PC-3 (cell line): Measurements from ENCODE around the gene CLDN12. TPM values are rescaled to one million over a fixed set of nuclear protein-coding genes. Genes with fewer than 3 reads are reported as not detected.

ENCODE experiments used
- ATAC-seq: fragments of 200-7000 bp; cut with Tn5 transposase; 2 replicates; pipeline ENCODE4 v1.9.1; 2020; ENCODE audit warnings: mild to moderate bottlenecking, moderate library complexity
- BruUV-seq: library from RNA; stranded (reverse); fragments of 400-500 nt; replicated peaks from 2 replicates; lab custom pipeline; 2021; lab: Mats Ljungman, UMichigan
- CTCF ChIA-PET: fragments of 300-600 bp; sonication (Branson Sonifier 250); formaldehyde crosslinking; loops from one replicate; lab custom pipeline; 2022; ENCODE audit warnings: antibody characterized with exemption; lab: Charles Lee
- POLR2A ChIA-PET: fragments of 300-600 bp; sonication (Branson Sonifier 250); formaldehyde crosslinking; loops from one replicate; lab custom pipeline; 2022; ENCODE audit warnings: antibody characterized with exemption; ENCODE audit not compliant: unreplicated experiment; lab: Charles Lee
- DNase-seq: peaks from one replicate; pipeline ENCODE4 v3.0.0-alpha.2; 2015
- H2AFZ ChIP-seq: fragments of 300-600 bp; sonication (generic); 2 replicates; pipeline ENCODE4 v1.6.0; 2016; ENCODE audit warnings: antibody characterized with exemption, low read length
- H3F3A ChIP-seq: fragments of 300-600 bp; sonication (generic); one replicate; pipeline ENCODE4 v1.6.0; 2017; ENCODE audit warnings: antibody characterized with exemption, low read length, control low read depth, mild to moderate bottlenecking; ENCODE audit not compliant: unreplicated experiment
- H3K27ac ChIP-seq: fragments of 300-600 bp; sonication (generic); 2 replicates; pipeline ENCODE4 v1.5.1; 2016; ENCODE audit warnings: mild to moderate bottlenecking, low read length
- H3K27me3 ChIP-seq: fragments of 300-600 bp; sonication (generic); 2 replicates; pipeline ENCODE4 v1.6.1; 2016; ENCODE audit warnings: low read length, mixed read lengths
- H3K36me3 ChIP-seq: fragments of 300-600 bp; sonication (generic); 2 replicates; pipeline ENCODE4 v1.6.1; 2016; ENCODE audit warnings: low read depth, mixed run types, low read length, mixed read lengths
- H3K4me1 ChIP-seq: fragments of 300-600 bp; sonication (generic); 2 replicates; pipeline ENCODE4 v1.5.1; 2016; ENCODE audit warnings: low read length; ENCODE audit not compliant: insufficient read depth
- H3K4me2 ChIP-seq: fragments of 300-600 bp; sonication (generic); 2 replicates; pipeline ENCODE4 v1.6.0; 2016; ENCODE audit warnings: low read length
- H3K4me3 ChIP-seq: fragments of 300-600 bp; sonication (generic); 2 replicates; pipeline ENCODE4 v1.5.1; 2016; ENCODE audit warnings: mild to moderate bottlenecking, low read length, mixed read lengths
- H3K79me2 ChIP-seq: fragments of 300-600 bp; sonication (generic); 2 replicates; pipeline ENCODE4 v1.6.1; 2017; ENCODE audit warnings: low read length, mixed read lengths
- H3K9ac ChIP-seq: fragments of 300-600 bp; sonication (generic); 2 replicates; pipeline ENCODE4 v1.6.0; 2016; ENCODE audit warnings: mild to moderate bottlenecking, low read length
- H3K9me2 ChIP-seq: fragments of 300-600 bp; sonication (generic); replicated peaks from 2 replicates; pipeline ENCODE4 v1.6.1; 2016; ENCODE audit warnings: mixed run types, low read length, mixed read lengths
- H3K9me3 ChIP-seq: fragments of 300-600 bp; sonication (generic); 2 replicates; pipeline ENCODE4 v1.6.1; 2016; ENCODE audit warnings: low read length, mixed read lengths
- H4K20me1 ChIP-seq: fragments of 300-600 bp; sonication (generic); 2 replicates; pipeline ENCODE4 v1.6.1; 2016; ENCODE audit warnings: low read length, mixed read lengths
- CTCF ChIP-seq: fragments of 300-600 bp; sonication (generic); conservative IDR thresholded peaks from 2 replicates; pipeline ENCODE4 v1.5.1; 2017; ENCODE audit warnings: antibody characterized with exemption, low read depth, mild to moderate bottlenecking, low read length
- EZH2 ChIP-seq: fragments of 300-600 bp; sonication (generic); IDR thresholded peaks from one replicate; pipeline ENCODE4 v1.6.1; 2017; ENCODE audit warnings: antibody characterized with exemption, mild to moderate bottlenecking, low read length; ENCODE audit not compliant: unreplicated experiment
- EZH2phosphoT487 ChIP-seq: fragments of 300-600 bp; sonication (generic); IDR thresholded peaks from 2 replicates; pipeline ENCODE4 v1.6.1; 2018; ENCODE audit warnings: mild to moderate bottlenecking, antibody characterized with exemption, low read length, borderline replicate concordance
- intact Hi-C: fragments of 100-400 bp; cut with micrococcal nuclease; formaldehyde crosslinking; loops from 2 replicates; pipeline ENCODE4 v1.9.0; 2023
- total RNA-seq: library from RNA; depleted of rRNA; stranded (reverse); fragments of >200 nt; gene quantifications from 2 replicates; pipeline ENCODE4 v1.2.3, GENCODE V29; 2014

CLDN12 gene
- total RNA-seq, 1 experiment from 2014 or later: 14.7 TPM

- DNase-seq (peak; percentile 45), ATAC-seq (0 out of 2 replicates have a peak, but pooled peaks have one; percentile 5)
- H2AFZ ChIP-seq: no peak overlapping the region
- no peaks in the 10 kb centered on the region; the same call in 1 of the 2 replicates for H4K20me1 ChIP-seq
- peak overlapping the region; percentile 85 for H3K9ac ChIP-seq
- peaks cover 15% of the 10 kb centered on the region for H3K4me1 ChIP-seq
- H3K36me3 ChIP-seq: peaks cover 10% of the 10 kb centered on the region
- H3K79me2 ChIP-seq: peaks cover 29% of the 10 kb centered on the region
- no peaks in the 10 kb centered on the region for H3K9me3 ChIP-seq
- H3K4me3 ChIP-seq: peak overlapping the region; percentile 76
- POLR2A ChIA-PET: no interaction called here
- no peaks in the 10 kb centered on the region for H3K9me2 ChIP-seq
- no peaks in the 10 kb centered on the region for H3F3A ChIP-seq
- H3K4me2 ChIP-seq: peak overlapping the region; percentile 88
- TF ChIP-seq CTCF (no peak), EZH2 (no peak), EZH2phosphoT487 (no peak)
- intact Hi-C loops: no loop called here
- CTCF ChIA-PET: no interaction called here
- H3K27me3 ChIP-seq: no peaks in the 10 kb centered on the region
- BruUV-seq: no TSS peak
- peak overlapping the region; percentile 56 for H3K27ac ChIP-seq
These were observed 1.5 kb downstream of the CLDN12 start for GRCh38 chr7:90404777-90405176.

- no peaks in the 10 kb centered on the region for H3K9me2 ChIP-seq
- H3K79me2 ChIP-seq: peaks cover 34% of the 10 kb centered on the region
- no peak overlapping the region for H2AFZ ChIP-seq
- intact Hi-C loops: no loop called here
- TF ChIP-seq EZH2: no peak
- TF ChIP-seq EZH2phosphoT487: no peak
- TF ChIP-seq CTCF: no peak
- ChIA-PET POLR2A (no interaction called here), CTCF (no interaction called here)
- H3K27me3 ChIP-seq: no peaks in the 10 kb centered on the region
- H4K20me1 ChIP-seq: peaks cover 4% of the 10 kb centered on the region; the same call in 1 of the 2 replicates
- H3F3A ChIP-seq: no peaks in the 10 kb centered on the region
- no peaks in the 10 kb centered on the region for H3K9me3 ChIP-seq
- H3K27ac ChIP-seq: no peak overlapping the region
- no peak overlapping the region for H3K9ac ChIP-seq
- peaks cover 10% of the 10 kb centered on the region for H3K36me3 ChIP-seq
- H3K4me2 ChIP-seq: no peak overlapping the region
- H3K4me1 ChIP-seq: peaks cover 26% of the 10 kb centered on the region
- no peak overlapping the region for H3K4me3 ChIP-seq
- ATAC-seq (no peak), DNase-seq (no peak)
- BruUV-seq: no TSS peak
These were observed 4.2 kb downstream of the CLDN12 start for GRCh38 chr7:90407484-90407821.

- Histone ChIP-seq H3K4me3 (no peak overlapping the region), H3K79me2 (peaks cover 35% of the 10 kb centered on the region), H3K27me3 (no peaks in the 10 kb centered on the region), H2AFZ (no peak overlapping the region), H3K36me3 (peaks cover 12% of the 10 kb centered on the region), H3K9me2 (no peaks in the 10 kb centered on the region), H4K20me1 (peaks cover 4% of the 10 kb centered on the region; the same call in 1 of the 2 replicates), H3K9me3 (no peaks in the 10 kb centered on the region), H3F3A (no peaks in the 10 kb centered on the region), H3K4me2 (no peak overlapping the region), H3K27ac (no peak overlapping the region), H3K4me1 (peaks cover 21% of the 10 kb centered on the region), H3K9ac (no peak overlapping the region)
- no peak for DNase-seq
- ChIA-PET CTCF (no interaction called here), POLR2A (interaction anchor here (0.6 kb wide), 1 partner anchor 435 kb away, joined by 4 read pairs; no protein-coding TSS in a partner anchor)
- intact Hi-C loops: no loop called here
- TF ChIP-seq EZH2phosphoT487 (no peak), CTCF (no peak), EZH2 (no peak)
- BruUV-seq: no TSS peak
- ATAC-seq: no peak
These were observed 4.9 kb downstream of the CLDN12 start for GRCh38 chr7:90408142-90408541.
